ENCODE data around the gene WRNIP1.

Gene WRNIP1

GRCh38 chr6:2831392-2831791 lies 66.2 kb downstream of the WRNIP1 start:
- in situ Hi-C loops (cut with MboI; ENCODE audit: low sequenced_read_pairs), result no loop called here

DNA sequence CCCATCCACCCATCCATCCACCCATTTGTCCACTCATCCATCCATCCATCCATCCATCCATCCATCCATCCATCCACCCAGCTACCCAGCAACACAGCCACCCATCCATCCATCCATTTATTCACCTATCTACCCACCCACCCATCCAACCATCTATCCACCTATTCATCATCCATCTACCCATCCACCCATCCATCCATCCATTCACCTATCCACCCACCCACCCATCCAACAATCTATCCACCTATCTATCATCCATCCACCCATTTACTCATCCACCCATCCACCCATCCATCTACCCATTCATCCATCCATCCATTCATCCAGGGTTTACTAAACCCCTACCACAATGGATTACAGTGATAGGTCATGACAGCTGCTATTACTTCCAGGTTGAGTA lies 69.1 kb downstream of the WRNIP1 start:
- in situ Hi-C loops (cut with MboI; ENCODE audit: low sequenced_read_pairs), result no loop called here

Data from HL-60/S4 treated with retinoic acid at 250 ng/mL for 4 days and 3 days (cell line).